ENCODE measurements around the gene CD47.

Gene CD47

DNA sequence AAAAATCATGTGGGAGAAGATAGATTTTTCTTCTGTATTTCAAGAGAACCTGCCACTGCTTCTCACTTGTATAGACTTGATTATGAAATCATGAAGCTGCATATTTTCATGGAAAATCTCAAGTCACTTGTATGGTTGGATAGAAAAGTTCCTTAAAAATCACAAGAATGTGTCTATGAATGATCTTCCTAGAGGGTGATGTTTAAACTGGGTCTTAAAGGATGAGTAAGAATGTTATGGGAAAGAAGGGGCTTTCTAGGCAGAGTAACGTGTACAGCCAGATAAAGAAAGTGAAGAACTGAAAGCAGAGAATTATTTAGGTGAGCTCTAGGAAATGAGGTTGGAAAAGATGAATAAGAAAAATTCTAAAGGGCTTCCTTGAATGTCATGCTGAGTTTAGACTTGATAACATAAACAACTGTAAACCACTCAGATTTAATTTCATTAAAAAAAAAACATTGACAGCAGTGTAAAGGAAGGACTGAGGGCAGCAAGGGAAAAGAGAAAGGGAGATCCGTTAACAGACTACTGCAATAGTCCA is 5.0 kb downstream of the CD47 start:
- H3K4me3 ChIP-seq (ENCODE audit: low read depth, low read length), result no peak overlapping the region
- TF ChIP-seq, protein P1, sequence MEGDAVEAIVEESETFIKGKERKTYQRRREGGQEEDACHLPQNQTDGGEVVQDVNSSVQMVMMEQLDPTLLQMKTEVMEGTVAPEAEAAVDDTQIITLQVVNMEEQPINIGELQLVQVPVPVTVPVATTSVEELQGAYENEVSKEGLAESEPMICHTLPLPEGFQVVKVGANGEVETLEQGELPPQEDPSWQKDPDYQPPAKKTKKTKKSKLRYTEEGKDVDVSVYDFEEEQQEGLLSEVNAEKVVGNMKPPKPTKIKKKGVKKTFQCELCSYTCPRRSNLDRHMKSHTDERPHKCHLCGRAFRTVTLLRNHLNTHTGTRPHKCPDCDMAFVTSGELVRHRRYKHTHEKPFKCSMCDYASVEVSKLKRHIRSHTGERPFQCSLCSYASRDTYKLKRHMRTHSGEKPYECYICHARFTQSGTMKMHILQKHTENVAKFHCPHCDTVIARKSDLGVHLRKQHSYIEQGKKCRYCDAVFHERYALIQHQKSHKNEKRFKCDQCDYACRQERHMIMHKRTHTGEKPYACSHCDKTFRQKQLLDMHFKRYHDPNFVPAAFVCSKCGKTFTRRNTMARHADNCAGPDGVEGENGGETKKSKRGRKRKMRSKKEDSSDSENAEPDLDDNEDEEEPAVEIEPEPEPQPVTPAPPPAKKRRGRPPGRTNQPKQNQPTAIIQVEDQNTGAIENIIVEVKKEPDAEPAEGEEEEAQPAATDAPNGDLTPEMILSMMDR (conservative IDR thresholded peaks at IDR 0.05; ENCODE audit: low read depth, low read length), result no peak
- DNase-seq (ENCODE audit: low read depth), result peak; percentile 48

DNA sequence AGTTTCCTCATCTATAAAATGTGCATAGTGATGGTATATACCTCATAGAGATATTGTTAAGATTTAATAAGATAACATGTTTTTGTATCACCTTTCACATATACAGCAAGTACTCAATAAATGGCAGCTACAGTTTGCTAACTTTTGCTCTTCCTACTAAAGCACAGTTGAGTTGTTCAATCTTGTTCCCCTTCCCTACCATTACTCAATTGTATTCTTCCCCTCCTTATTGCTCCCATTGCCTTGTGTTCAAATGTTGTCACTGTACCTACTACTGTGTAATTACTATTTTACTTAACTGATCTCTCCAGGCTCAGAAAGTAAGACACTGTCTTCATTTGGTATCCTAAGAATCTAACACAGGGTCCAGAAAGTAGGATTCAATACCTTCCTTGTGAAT is 5.5 kb downstream of the CD47 start:
- no peak overlapping the region for H3K4me3 ChIP-seq (ENCODE audit: low read depth, low read length)
- no peak for DNase-seq (ENCODE audit: low read depth)
- TF ChIP-seq, protein P1 (conservative IDR thresholded peaks at IDR 0.05; ENCODE audit: low read depth, low read length), result no peak

DNA sequence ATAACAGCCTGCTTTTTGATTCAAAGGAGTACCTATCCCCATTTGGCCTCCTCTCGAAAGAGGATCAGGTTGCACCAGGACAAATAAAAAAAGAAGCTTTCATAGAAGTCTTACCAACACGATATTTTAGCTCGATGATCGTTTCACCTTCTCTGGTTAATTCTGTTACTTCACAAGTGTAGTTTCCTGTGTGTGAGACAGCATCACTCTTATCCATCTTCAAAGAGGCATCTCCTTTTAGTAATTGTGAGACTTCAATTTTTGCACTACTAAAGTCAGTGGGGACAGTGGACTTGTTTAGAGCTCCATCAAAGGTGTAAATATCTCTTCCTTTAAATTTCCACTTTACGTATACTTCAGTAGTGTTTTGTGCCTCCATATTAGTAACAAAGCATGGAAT is 11.0 kb downstream of the CD47 start:
- DNase-seq (ENCODE audit: low read depth), result no peak
- TF ChIP-seq, protein P1 (conservative IDR thresholded peaks at IDR 0.05; ENCODE audit: low read depth, low read length), result no peak
- no peak overlapping the region for H3K4me3 ChIP-seq (ENCODE audit: low read depth, low read length)

DNA sequence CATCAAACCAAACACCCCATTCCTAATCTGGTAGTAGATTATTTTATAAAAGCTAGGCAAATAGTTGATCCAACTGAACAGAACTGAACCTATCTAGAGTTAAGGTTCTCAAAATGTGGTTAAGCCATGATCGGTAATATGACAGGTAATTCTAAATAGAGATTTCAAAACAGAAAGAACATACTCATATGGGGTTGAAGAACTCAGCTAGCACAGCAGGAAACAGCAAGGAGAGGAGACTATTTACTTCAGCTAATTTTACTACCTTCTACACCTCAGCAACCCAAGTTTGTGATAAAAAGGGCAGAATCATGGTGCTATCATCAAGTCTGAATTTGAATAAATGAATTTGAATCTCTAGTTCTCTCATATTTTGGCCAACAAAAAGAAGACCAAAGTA is 11.8 kb downstream of the CD47 start:
- TF ChIP-seq, protein P1 (conservative IDR thresholded peaks at IDR 0.05; ENCODE audit: low read depth, low read length), result no peak
- H3K4me3 ChIP-seq (ENCODE audit: low read depth, low read length), result no peak overlapping the region

DNA sequence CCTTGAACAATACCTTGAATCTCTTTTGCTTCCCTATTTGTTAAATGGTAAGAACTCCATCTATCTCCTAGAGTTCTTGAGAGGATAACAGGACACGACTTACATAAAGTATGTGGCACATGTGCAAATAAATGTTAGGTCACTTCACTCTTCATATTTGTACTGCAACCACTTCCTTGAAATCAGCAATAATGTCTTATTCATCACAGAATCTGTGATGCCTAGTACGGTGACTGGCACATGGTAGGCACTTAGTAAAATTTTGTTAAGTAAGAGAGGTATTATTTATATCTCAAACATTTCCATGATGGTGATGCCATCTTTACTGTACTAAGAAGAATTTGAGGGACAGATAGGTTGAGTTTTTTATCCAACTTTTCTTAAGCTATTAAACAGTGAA is 14.3 kb downstream of the CD47 start:
- TF ChIP-seq, protein P1 (conservative IDR thresholded peaks at IDR 0.05; ENCODE audit: low read depth, low read length), result no peak
- H3K4me3 ChIP-seq (ENCODE audit: low read depth, low read length), result no peak overlapping the region
- no peak for DNase-seq (ENCODE audit: low read depth)

More for the DNA sequence above, 11.8 kb downstream of the CD47 start:
- no peak for DNase-seq (ENCODE audit: low read depth)

DNA sequence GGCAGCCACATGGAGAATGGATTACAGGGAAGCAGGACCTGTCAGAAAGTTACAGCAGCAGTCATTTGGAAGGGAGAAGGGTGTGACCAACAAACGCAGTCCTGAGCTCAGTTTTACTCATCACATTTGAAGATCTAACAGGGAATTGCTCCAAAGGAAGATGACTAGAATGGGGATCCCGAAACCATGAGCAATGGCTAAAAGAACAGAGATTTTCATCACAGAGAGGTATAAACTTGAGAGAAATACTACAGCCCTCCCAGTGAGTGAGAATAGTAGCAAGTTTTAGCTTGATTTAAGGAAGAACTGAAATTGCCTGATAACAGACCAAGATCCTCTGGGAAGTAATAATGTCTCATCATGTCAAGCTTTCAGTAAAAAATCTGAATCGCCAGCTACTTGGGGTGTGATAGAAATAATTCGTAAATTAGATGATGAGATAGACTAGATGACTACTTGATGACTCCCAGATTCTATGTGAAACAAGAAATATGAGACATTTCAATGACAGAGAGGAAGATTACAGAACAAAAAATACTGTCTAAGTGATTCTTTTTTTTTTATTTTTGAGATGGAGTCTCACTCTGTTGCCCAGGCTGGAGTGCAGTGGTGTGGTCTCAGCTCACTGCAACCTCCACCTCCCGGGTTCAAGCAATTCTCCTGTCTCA is 16.9 kb downstream of the CD47 start:
- TF ChIP-seq, protein P1 (conservative IDR thresholded peaks at IDR 0.05; ENCODE audit: low read depth, low read length), result no peak
- no peak for DNase-seq (ENCODE audit: low read depth)
- H3K4me3 ChIP-seq (ENCODE audit: low read depth, low read length), result no peak overlapping the region

DNA sequence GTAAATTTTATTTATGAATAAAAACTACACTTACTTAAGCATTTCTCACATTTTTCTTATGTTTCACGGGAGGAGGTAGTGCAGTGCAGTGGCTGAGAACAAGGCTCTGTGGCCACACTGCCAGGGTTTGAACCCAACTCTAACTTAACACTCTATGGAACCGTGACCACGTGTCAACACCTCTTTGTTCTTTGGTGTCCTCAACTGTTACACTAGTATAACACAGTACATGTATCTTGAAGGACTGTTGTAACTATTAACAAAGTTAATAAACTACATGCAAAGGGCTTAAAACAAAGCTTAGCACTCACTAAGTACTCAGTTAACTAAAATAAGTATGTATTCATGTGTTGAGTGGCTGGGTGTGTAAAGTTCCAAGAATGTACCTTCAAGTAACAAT is 19.5 kb downstream of the CD47 start:
- DNase-seq (ENCODE audit: low read depth), result no peak
- TF ChIP-seq, protein P1 (conservative IDR thresholded peaks at IDR 0.05; ENCODE audit: low read depth, low read length), result no peak

More for the DNA sequence above, 19.5 kb downstream of the CD47 start:
- H3K4me3 ChIP-seq (ENCODE audit: low read depth, low read length), result no peak overlapping the region
